HEK293 (cell line): Measurements from ENCODE around the gene TCF7L2.

Experiments used
- HOXA7 ChIP-seq: sonication (generic); formaldehyde crosslinking; IDR thresholded peaks from 2 replicates; pipeline ENCODE4 v1.8.1; 2022; ENCODE audit warnings: missing genetic modification reagents, borderline replicate concordance
- IKZF3 ChIP-seq: fragments of 450-650 bp; IDR thresholded peaks from 2 replicates; pipeline ENCODE4 v1.5.0; 2018; ENCODE audit warnings: missing biosample characterization, mild to moderate bottlenecking, missing genetic modification characterization, moderate library complexity
- MYNN ChIP-seq: fragments of 450-650 bp; formaldehyde crosslinking; IDR thresholded peaks from 2 replicates; pipeline ENCODE4 v1.5.1; 2016; ENCODE audit warnings: missing biosample characterization, missing genetic modification characterization, borderline replicate concordance
- OVOL3 ChIP-seq: fragments of 450-650 bp; formaldehyde crosslinking; IDR thresholded peaks from 2 replicates; pipeline ENCODE4 v1.5.1; 2016; ENCODE audit warnings: missing biosample characterization, missing genetic modification characterization
- SCRT2 ChIP-seq: fragments of 450-650 bp; formaldehyde crosslinking; IDR thresholded peaks from 2 replicates; pipeline ENCODE4 v1.5.1; 2016; ENCODE audit warnings: missing biosample characterization, missing genetic modification characterization
- ZBTB1 ChIP-seq: fragments of 450-650 bp; formaldehyde crosslinking; IDR thresholded peaks from 2 replicates; pipeline ENCODE4 v1.5.1; 2016; ENCODE audit warnings: missing biosample characterization, missing genetic modification characterization
- ZBTB17 ChIP-seq: fragments of 450-650 bp; formaldehyde crosslinking; IDR thresholded peaks from 2 replicates; pipeline ENCODE4 v1.5.1; 2016; ENCODE audit warnings: missing biosample characterization, missing genetic modification characterization
- ZNF10 ChIP-seq: fragments of 450-650 bp; formaldehyde crosslinking; IDR thresholded peaks from 2 replicates; pipeline ENCODE4 v1.5.1; 2017; ENCODE audit warnings: missing biosample characterization, missing genetic modification characterization
- ZNF138 ChIP-seq: fragments of 450-650 bp; formaldehyde crosslinking; IDR thresholded peaks from 2 replicates; pipeline ENCODE4 v1.5.1; 2016; ENCODE audit warnings: missing biosample characterization, missing genetic modification characterization, borderline replicate concordance
- ZNF23 ChIP-seq: fragments of 450-650 bp; formaldehyde crosslinking; IDR thresholded peaks from 2 replicates; pipeline ENCODE4 v1.5.1; 2016; ENCODE audit warnings: missing biosample characterization, missing genetic modification characterization, borderline replicate concordance
- ZNF274 ChIP-seq, 2 experiments: fragments of 200-500 bp in 1 of 2; fragments of 450-650 bp in 1 of 2; sonication (Bioruptor generic) in 1 of 2; formaldehyde crosslinking in 1 of 2; IDR thresholded peaks; 2 replicates each; pipeline versions ENCODE4 v1.5.1 to v1.6.1; 2014 to 2016; ENCODE audit warnings: borderline replicate concordance in 1 of 2, inconsistent platforms in 1 of 2, low read length in 1 of 2, missing biosample characterization in 1 of 2, missing genetic modification characterization in 1 of 2
- ZNF311 ChIP-seq: fragments of 450-650 bp; formaldehyde crosslinking; IDR thresholded peaks from 2 replicates; pipeline ENCODE4 v1.5.1; 2017; ENCODE audit warnings: missing biosample characterization, missing genetic modification characterization, borderline replicate concordance
- ZNF366 ChIP-seq: fragments of 450-650 bp; formaldehyde crosslinking; conservative IDR thresholded peaks from 2 replicates; pipeline ENCODE4 v1.5.1; 2016; ENCODE audit warnings: missing biosample characterization, missing genetic modification characterization
- ZNF473 ChIP-seq: fragments of 450-650 bp; formaldehyde crosslinking; IDR thresholded peaks from 2 replicates; pipeline ENCODE4 v1.5.1; 2017; ENCODE audit warnings: missing biosample characterization, missing genetic modification characterization
- ZNF48 ChIP-seq: fragments of 450-650 bp; formaldehyde crosslinking; IDR thresholded peaks from 2 replicates; pipeline ENCODE4 v1.5.1; 2016; ENCODE audit warnings: missing biosample characterization, missing genetic modification characterization
- ZNF558 ChIP-seq: fragments of 450-650 bp; formaldehyde crosslinking; IDR thresholded peaks from 2 replicates; pipeline ENCODE4 v1.5.1; 2016; ENCODE audit warnings: missing biosample characterization, missing genetic modification characterization
- ZNF561 ChIP-seq: fragments of 450-650 bp; IDR thresholded peaks from 2 replicates; pipeline ENCODE4 v1.5.1; 2018; ENCODE audit warnings: missing biosample characterization, missing genetic modification characterization, borderline replicate concordance
- ZNF76 ChIP-seq: fragments of 450-650 bp; formaldehyde crosslinking; IDR thresholded peaks from 2 replicates; pipeline ENCODE4; 2016; ENCODE audit warnings: low read depth, missing biosample characterization, missing genetic modification characterization, borderline replicate concordance
- ZNF776 ChIP-seq: fragments of 450-650 bp; formaldehyde crosslinking; IDR thresholded peaks from 2 replicates; pipeline ENCODE4 v1.5.0; 2017; ENCODE audit warnings: missing biosample characterization, missing genetic modification characterization, borderline replicate concordance
- TF ChIP-seq, protein P1 (sequence below): fragments of 450-650 bp; formaldehyde crosslinking; conservative IDR thresholded peaks from 2 replicates; pipeline ENCODE4 v1.5.1; 2016; ENCODE audit warnings: low read depth, missing biosample characterization, missing genetic modification characterization
- TF ChIP-seq, protein P2 (sequence below): fragments of 450-650 bp; formaldehyde crosslinking; IDR thresholded peaks from 2 replicates; pipeline ENCODE4 v1.5.1; 2016; ENCODE audit warnings: missing biosample characterization, missing genetic modification characterization
- TF ChIP-seq, protein P3 (sequence below): fragments of 450-650 bp; formaldehyde crosslinking; IDR thresholded peaks from 2 replicates; pipeline ENCODE4 v1.5.1; 2016; ENCODE audit warnings: missing biosample characterization, missing genetic modification characterization
- TF ChIP-seq, protein P4 (sequence below): fragments of 450-650 bp; formaldehyde crosslinking; IDR thresholded peaks from 2 replicates; pipeline ENCODE4 v1.5.1; 2017; ENCODE audit warnings: missing biosample characterization, mild to moderate bottlenecking, missing genetic modification characterization, moderate library complexity
- TF ChIP-seq, protein P5 (sequence below): fragments of 450-650 bp; formaldehyde crosslinking; IDR thresholded peaks from 2 replicates; pipeline ENCODE4 v1.5.1; 2016; ENCODE audit warnings: missing biosample characterization, missing genetic modification characterization
- TF ChIP-seq, protein P6 (sequence below): fragments of 450-650 bp; formaldehyde crosslinking; optimal IDR thresholded peaks from 2 replicates; pipeline ENCODE3; 2016; ENCODE audit warnings: missing biosample characterization, mild to moderate bottlenecking, missing genetic modification characterization

The TCF7L2 gene

DNA sequence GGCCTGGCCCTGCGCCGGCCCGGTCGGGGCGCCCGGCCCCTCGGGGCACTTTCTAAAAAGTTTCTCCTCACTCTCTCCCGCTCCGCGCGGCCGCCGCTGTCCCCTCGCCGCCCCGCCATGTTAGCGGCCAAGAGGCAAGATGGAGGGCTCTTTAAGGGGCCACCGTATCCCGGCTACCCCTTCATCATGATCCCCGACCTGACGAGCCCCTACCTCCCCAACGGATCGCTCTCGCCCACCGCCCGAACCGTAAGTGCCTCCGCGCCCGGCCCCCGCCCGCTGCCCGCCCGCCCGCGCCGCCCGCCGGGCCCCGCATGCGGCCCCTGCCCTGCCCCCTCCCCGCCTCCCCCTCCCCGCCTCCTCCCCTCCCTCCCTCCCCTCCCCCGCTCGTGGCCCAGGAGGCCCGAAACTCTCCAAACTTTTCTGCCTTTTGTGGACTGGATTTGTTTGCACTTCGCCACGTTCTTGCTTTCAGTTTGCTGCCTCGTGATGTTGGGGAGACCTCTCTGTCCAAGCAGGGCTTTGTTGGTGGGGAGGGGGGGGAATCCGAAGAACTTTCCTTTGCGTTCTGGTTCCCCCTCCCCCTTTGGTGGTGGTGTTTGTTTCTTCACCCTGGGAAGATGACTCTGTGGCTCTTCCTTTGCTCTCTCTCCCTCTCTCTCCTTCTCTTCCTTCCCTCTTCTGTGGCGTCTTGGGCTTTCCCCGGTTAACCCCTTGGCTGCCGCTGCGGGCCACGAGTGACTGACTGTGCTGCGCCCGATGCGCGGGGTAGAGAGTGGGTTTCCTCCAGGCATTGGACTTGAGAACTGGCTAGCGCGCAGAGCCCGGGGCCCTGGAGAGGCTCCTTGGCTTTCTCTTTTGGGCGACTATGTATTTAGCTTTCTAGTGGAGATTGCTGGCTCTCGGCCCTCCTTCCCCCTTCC lies 1.6 kb downstream of the TCF7L2 start (continued):
- TF ChIP-seq, protein P1, sequence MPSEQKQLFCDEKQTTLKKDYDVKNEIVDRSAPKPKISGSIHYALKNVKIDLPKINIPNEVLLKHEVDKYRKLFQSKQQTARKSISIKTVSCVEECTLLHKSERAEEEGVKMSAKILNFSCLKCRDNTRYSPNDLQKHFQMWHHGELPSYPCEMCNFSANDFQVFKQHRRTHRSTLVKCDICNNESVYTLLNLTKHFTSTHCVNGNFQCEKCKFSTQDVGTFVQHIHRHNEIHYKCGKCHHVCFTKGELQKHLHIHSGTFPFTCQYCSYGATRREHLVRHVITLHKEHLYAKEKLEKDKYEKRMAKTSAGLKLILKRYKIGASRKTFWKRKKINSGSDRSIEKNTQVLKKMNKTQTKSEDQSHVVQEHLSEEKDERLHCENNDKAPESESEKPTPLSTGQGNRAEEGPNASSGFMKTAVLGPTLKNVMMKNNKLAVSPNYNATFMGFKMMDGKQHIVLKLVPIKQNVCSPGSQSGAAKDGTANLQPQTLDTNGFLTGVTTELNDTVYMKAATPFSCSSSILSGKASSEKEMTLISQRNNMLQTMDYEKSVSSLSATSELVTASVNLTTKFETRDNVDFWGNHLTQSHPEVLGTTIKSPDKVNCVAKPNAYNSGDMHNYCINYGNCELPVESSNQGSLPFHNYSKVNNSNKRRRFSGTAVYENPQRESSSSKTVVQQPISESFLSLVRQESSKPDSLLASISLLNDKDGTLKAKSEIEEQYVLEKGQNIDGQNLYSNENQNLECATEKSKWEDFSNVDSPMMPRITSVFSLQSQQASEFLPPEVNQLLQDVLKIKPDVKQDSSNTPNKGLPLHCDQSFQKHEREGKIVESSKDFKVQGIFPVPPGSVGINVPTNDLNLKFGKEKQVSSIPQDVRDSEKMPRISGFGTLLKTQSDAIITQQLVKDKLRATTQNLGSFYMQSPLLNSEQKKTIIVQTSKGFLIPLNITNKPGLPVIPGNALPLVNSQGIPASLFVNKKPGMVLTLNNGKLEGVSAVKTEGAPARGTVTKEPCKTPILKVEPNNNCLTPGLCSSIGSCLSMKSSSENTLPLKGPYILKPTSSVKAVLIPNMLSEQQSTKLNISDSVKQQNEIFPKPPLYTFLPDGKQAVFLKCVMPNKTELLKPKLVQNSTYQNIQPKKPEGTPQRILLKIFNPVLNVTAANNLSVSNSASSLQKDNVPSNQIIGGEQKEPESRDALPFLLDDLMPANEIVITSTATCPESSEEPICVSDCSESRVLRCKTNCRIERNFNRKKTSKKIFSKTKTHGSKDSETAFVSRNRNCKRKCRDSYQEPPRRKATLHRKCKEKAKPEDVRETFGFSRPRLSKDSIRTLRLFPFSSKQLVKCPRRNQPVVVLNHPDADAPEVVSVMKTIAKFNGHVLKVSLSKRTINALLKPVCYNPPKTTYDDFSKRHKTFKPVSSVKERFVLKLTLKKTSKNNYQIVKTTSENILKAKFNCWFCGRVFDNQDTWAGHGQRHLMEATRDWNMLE = no peak
- TF ChIP-seq, protein P2, sequence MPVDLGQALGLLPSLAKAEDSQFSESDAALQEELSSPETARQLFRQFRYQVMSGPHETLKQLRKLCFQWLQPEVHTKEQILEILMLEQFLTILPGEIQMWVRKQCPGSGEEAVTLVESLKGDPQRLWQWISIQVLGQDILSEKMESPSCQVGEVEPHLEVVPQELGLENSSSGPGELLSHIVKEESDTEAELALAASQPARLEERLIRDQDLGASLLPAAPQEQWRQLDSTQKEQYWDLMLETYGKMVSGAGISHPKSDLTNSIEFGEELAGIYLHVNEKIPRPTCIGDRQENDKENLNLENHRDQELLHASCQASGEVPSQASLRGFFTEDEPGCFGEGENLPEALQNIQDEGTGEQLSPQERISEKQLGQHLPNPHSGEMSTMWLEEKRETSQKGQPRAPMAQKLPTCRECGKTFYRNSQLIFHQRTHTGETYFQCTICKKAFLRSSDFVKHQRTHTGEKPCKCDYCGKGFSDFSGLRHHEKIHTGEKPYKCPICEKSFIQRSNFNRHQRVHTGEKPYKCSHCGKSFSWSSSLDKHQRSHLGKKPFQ (tag by site-specific recombination) = 0 out of 2 replicates have a peak, but pooled peaks have one; percentile 38
- TF ChIP-seq SCRT2 (tag by site-specific recombination) = 0 out of 2 replicates have a peak, but pooled peaks have one; percentile 22
- TF ChIP-seq HOXA7 (CRISPR knock-in tag) = no peak
- no peak for TF ChIP-seq MYNN
- no peak for TF ChIP-seq ZBTB1 (tag by site-specific recombination)
- TF ChIP-seq ZNF23 = no peak
- TF ChIP-seq IKZF3 (tag by site-specific recombination) = peak; percentile 87; the same call in 1 of the 2 replicates
- no peak for TF ChIP-seq ZNF274 (IDR thresholded peaks at IDR 0.05; ENCODE audit: low read length)
- TF ChIP-seq ZNF274 (tag by site-specific recombination; IDR thresholded peaks at IDR 0.05; ENCODE audit: borderline replicate concordance) = no peak
- no peak for TF ChIP-seq ZNF473 (tag by site-specific recombination)
- TF ChIP-seq ZNF10 (tag by site-specific recombination) = peak; percentile 46; the same call in 1 of the 2 replicates
- TF ChIP-seq, protein P3, sequence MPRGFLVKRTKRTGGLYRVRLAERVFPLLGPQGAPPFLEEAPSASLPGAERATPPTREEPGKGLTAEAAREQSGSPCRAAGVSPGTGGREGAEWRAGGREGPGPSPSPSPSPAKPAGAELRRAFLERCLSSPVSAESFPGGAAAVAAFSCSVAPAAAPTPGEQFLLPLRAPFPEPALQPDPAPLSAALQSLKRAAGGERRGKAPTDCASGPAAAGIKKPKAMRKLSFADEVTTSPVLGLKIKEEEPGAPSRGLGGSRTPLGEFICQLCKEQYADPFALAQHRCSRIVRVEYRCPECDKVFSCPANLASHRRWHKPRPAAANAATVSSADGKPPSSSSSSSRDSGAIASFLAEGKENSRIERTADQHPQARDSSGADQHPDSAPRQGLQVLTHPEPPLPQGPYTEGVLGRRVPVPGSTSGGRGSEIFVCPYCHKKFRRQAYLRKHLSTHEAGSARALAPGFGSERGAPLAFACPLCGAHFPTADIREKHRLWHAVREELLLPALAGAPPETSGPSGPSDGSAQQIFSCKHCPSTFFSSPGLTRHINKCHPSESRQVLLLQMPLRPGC (tag by site-specific recombination) = no peak; the same call in 1 of the 2 replicates
- TF ChIP-seq, protein P4, sequence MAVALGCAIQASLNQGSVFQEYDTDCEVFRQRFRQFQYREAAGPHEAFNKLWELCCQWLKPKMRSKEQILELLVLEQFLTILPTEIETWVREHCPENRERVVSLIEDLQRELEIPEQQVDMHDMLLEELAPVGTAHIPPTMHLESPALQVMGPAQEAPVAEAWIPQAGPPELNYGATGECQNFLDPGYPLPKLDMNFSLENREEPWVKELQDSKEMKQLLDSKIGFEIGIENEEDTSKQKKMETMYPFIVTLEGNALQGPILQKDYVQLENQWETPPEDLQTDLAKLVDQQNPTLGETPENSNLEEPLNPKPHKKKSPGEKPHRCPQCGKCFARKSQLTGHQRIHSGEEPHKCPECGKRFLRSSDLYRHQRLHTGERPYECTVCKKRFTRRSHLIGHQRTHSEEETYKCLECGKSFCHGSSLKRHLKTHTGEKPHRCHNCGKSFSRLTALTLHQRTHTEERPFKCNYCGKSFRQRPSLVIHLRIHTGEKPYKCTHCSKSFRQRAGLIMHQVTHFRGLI (tag by site-specific recombination) = no peak
- TF ChIP-seq ZBTB17 (tag by site-specific recombination) = peak; percentile 88
- 0 out of 2 replicates have a peak, but pooled peaks have one; percentile 36 for TF ChIP-seq ZNF558 (tag by site-specific recombination)
- TF ChIP-seq ZNF311 = no peak
- TF ChIP-seq ZNF776 (tag by site-specific recombination) = no peak
- TF ChIP-seq OVOL3 (tag by site-specific recombination) = no peak
- no peak for TF ChIP-seq ZNF76 (tag by site-specific recombination)
- TF ChIP-seq ZNF138 (tag by site-specific recombination) = no peak
- TF ChIP-seq ZNF366 = peak; percentile 86
- TF ChIP-seq, protein P5, sequence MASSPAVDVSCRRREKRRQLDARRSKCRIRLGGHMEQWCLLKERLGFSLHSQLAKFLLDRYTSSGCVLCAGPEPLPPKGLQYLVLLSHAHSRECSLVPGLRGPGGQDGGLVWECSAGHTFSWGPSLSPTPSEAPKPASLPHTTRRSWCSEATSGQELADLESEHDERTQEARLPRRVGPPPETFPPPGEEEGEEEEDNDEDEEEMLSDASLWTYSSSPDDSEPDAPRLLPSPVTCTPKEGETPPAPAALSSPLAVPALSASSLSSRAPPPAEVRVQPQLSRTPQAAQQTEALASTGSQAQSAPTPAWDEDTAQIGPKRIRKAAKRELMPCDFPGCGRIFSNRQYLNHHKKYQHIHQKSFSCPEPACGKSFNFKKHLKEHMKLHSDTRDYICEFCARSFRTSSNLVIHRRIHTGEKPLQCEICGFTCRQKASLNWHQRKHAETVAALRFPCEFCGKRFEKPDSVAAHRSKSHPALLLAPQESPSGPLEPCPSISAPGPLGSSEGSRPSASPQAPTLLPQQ (tag by site-specific recombination) = peak; percentile 40; the same call in 1 of the 2 replicates
- TF ChIP-seq, protein P6, sequence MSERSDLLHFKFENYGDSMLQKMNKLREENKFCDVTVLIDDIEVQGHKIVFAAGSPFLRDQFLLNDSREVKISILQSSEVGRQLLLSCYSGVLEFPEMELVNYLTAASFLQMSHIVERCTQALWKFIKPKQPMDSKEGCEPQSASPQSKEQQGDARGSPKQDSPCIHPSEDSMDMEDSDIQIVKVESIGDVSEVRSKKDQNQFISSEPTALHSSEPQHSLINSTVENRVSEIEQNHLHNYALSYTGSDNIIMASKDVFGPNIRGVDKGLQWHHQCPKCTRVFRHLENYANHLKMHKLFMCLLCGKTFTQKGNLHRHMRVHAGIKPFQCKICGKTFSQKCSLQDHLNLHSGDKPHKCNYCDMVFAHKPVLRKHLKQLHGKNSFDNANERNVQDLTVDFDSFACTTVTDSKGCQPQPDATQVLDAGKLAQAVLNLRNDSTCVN (tag by site-specific recombination) = peak; percentile 59
- TF ChIP-seq ZNF48 (tag by site-specific recombination) = no peak
- peak; percentile 84 for TF ChIP-seq ZNF561 (tag by site-specific recombination)
